ENCODE data around the gene FBXL17.

FBXL17 gene

GRCh38 chr5:108079753-108080152 is 302.1 kb downstream of the FBXL17 start:
- no peak for DNase-seq

- DNase-seq: no peak
Measured at GRCh38 chr5:108078882-108079281, 303.0 kb downstream of the FBXL17 start.

- no peak for DNase-seq
Measured at GRCh38 chr5:108078345-108078744, 303.6 kb downstream of the FBXL17 start.

DNA sequence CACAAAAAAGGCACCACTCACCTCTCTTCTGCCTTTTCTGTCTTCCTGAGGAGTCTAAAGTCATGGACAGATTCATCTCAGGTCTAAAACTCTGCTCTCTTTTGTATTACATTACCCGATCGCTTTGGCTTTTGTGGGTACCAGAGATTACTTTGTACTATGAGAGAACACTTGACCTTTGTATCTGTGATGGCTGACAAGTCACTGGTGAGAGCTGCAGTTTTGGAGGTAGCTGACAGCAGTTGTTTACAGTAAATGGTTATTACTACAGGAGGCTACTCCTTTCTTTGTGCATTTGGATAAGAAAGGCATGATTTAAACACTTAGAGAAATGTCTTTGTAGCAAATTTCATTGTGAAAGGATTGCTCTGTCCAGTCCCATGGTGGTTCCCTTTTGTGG is 307.3 kb downstream of the FBXL17 start:
- no peak for DNase-seq

- DNase-seq: no peak
Measured at GRCh38 chr5:108064302-108064701, 317.6 kb downstream of the FBXL17 start.

DNA sequence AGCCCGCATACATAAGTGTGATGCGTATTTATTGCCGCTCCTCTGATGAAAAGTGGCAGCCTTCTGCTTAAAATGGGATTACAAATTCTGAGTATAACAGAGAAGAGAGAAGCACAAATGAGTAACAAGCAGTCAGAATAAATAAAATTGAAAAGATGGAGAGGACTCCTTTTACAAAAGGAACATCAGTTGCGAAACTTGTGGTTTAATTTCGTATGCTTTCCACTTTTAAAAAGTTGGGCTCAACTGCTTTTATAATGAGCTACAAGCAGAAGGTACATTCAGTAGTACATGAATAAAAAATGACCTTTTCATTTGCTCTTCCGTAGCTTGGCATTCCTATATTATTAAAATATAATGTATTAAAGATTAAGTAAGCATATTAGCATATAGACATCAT is 320.0 kb downstream of the FBXL17 start:
- DNase-seq: no peak

GRCh38 chr5:108060340-108060739 is 321.6 kb downstream of the FBXL17 start:
- no peak for DNase-seq

- no peak for DNase-seq
Measured at GRCh38 chr5:108059334-108059733, 322.6 kb downstream of the FBXL17 start.

GRCh38 chr5:108054349-108054748 is 327.5 kb downstream of the FBXL17 start:
- DNase-seq: no peak

GRCh38 chr5:108046955-108047670 is 334.8 kb downstream of the FBXL17 start:
- DNase-seq: no peak

DNA sequence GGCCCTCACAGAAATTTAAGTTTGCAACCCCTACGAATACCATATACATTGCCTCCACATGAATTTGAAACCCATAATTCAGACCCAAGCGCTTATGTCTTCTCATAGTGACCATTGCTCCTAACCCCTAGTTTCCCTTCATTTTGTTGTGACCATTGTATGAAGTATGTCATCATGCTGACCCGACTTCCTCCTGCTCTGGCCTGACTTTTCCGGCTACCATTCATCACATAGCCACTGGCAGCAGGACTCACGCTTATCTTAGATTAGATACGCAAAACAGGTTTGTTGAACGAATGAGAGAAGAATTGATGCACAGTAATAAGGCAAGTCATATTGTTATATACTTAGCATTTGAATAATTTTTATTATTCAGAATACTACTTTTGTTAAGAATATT is 345.4 kb downstream of the FBXL17 start:
- no peak for DNase-seq

DNA sequence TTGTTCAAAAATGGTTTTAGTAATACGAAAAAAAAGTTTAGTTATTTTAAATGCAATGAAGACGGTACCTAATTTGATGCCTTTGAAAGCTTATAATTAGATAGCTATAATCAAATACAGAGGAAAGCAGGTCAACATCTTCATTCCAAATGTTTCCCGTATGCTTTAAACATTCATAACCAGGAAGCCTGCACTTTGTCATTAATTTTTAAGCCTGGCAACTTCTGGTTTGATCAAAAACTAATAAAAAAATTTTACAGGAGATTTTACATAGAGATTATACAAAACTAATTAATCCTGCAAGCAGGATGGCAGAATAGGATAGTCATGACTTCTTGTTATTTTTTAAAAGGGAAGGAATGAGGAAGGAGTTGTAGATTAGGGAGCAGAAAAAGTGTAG is 353.0 kb downstream of the FBXL17 start:
- DNase-seq: no peak

DNA sequence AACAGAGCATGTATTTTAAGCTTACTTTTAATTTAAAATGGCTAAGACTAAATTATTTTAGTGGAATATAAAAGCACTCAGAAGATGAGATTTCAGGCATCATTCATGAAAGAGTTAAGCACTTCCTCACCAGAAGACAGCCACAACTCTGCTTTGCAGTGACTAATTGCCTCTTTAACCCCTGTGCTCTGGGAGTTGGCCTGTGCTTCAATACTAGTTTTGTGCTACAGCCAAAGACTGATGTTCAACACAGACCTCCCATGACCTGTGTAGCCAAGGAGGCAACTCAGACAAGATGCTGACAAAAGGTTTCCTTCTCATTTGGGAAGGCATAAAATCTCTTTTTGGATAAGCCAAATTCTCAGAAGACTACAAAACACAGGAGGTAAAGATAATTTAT is 353.5 kb downstream of the FBXL17 start:
- DNase-seq: no peak

DNA sequence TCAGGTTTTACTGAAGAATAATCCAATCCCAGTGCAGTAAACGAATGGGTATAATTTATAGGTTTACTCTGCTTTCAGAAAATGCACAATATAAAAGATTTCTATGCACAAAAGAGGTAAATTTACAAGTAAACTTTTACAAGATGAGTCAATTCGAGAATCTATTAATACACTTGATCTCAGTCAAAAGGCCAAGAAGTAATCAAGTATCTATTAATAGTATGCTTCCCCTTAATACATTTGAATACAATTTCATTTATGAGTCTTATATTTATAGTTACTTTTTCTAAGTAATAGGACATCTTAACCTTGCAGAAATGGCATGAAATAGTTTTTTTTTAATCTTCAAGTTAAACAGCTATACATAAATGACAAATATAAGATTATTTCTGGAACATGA is 355.9 kb downstream of the FBXL17 start:
- DNase-seq: no peak

DNA sequence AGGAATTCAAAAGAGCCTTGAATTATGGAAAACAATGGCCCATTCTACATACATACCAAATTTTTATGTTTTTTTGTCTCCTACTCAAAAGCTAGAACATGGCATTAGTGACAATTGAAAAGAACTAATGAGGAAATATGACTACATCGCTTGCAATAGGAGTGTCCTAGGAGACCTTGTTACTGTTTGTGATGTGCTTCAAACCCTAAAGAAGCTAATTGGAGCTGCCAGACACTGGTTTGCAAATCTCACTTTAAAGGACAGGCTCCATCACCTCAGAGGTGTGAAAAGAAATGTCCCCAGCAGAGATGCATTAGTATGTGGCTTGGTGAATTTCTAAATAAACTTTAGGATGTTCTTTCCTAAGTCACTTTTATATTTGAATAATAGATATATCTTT is 356.9 kb downstream of the FBXL17 start:
- no peak for DNase-seq

DNA sequence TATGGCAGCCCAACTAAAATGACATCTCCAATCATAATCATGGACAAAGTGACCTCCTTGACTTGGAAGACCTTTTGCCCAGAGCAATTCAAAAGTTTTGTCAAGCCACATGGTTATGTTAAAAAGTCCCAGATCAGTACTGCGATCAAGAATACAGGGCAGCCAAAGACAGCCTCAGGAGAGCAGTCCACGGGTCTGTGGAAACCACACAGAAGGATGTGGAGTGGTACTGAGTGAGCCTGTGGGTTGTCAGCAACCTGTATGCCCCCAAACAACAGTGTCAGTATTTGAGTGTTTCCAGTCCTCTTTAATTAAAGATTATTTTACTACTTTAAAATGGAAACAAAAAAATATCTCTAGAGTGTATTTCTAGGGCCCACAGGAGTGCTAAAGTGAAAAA is 365.8 kb downstream of the FBXL17 start:
- DNase-seq: no peak

DNA sequence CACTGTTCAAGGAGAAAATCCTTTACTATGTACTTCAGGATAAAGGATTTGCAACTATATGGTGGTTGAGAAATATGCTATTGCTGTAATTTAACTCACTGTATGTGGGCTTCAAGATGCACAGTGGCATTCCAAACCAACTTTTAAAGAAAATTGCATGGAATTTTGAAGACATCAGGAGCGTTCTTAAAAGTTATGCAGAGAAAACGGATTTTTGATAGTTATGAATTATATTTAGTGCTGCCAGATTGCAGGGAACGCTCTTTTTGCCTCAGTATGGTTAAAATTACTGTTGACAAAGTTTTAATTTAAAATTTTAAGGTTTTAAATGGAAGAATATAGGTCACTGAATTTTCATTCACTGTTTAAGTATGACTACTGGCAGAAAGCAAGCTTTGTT is 375.1 kb downstream of the FBXL17 start:
- no peak for DNase-seq

DNA sequence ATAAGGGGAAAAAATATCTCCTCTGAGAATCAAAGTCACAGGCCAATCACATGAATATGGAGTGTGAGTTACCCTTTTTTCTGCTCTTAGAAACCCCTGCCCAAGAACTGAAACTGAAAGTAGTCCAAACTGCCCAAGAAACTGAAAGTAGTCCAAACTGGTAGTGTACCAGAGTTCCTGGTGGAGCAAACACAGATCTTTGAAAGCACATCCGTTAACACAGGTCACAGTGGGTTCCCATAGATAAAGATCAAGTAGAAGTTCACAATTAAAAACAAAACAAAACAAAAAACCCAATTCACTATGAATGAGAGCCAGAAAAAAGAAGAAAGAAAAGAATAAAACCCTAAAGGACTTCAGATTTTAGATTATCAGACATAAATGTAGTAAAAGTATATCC is 378.7 kb downstream of the FBXL17 start:
- DNase-seq: no peak

GRCh38 chr5:108001222-108001621 is 380.7 kb downstream of the FBXL17 start:
- DNase-seq: no peak

- DNase-seq: no peak
Measured at GRCh38 chr5:107997338-107997980, 384.4 kb downstream of the FBXL17 start.

DNA sequence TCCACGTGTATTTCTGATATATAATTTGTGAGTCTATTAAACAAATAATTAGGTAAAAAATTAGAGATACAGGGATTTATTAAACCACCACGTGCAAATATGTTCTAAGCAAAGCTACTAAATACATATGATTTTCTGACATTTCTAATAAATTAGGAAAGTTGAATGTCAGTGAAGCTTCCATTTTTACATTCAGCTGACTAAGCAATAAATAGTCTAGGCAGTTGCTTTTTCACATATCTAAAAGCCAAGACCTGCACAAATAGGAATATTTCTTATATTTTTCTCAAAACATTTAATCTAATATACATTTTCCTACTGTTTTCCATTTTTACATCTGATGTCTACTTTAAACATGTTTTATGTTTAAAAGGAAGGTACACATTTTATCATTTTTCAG is 388.6 kb downstream of the FBXL17 start:
- DNase-seq: no peak

GRCh38 chr5:107990881-107991810 is 390.8 kb downstream of the FBXL17 start:
- DNase-seq: no peak

GRCh38 chr5:107985144-107985543 is 396.8 kb downstream of the FBXL17 start:
- DNase-seq: no peak

Measured in NCI-H2107 (cell line).